Osteocyte (in vitro differentiated cells): Measurements from ENCODE around the gene ELAC2. TPM values are rescaled to one million over a fixed set of nuclear protein-coding genes. Genes with fewer than 3 reads are reported as not detected.
A peak's percentile ranks its signal among the peaks of the same experiment; 100 is the strongest.

ENCODE experiments used
- DNase-seq: peaks from one replicate; pipeline ENCODE4 v3.0.0; 2021; ENCODE audit warnings: mixed read lengths; ENCODE audit not compliant: unreplicated experiment; ENCODE audit errors: extremely low spot score
- H3K27ac Mint-ChIP-seq: one replicate; pipeline ENCODE4 v1.8.0; 2021; ENCODE audit warnings: mild to moderate bottlenecking, mixed read lengths; ENCODE audit not compliant: unreplicated experiment
- H3K27me3 Mint-ChIP-seq: one replicate; pipeline ENCODE4 v1.8.0; 2021; ENCODE audit warnings: mixed read lengths; ENCODE audit not compliant: unreplicated experiment
- H3K36me3 Mint-ChIP-seq: one replicate; pipeline ENCODE4 v1.8.0; 2021; ENCODE audit warnings: mixed read lengths; ENCODE audit not compliant: unreplicated experiment
- H3K4me1 Mint-ChIP-seq: one replicate; pipeline ENCODE4 v1.8.0; 2021; ENCODE audit warnings: mixed read lengths; ENCODE audit not compliant: unreplicated experiment
- H3K4me3 Mint-ChIP-seq: one replicate; pipeline ENCODE4 v1.8.0; 2021; ENCODE audit warnings: mild to moderate bottlenecking, moderate library complexity, mixed read lengths; ENCODE audit not compliant: unreplicated experiment
- H3K9me3 Mint-ChIP-seq: one replicate; pipeline ENCODE4 v1.8.0; 2021; ENCODE audit warnings: mixed read lengths; ENCODE audit not compliant: unreplicated experiment
- total RNA-seq: library from RNA; stranded (reverse); gene quantifications from 2 replicates; pipeline ENCODE4 v1.2.1, GENCODE V29; 2021
- TF ChIP-seq, protein P1 (sequence below): fragments of 200-600 bp; sonication (generic); IDR thresholded peaks from 2 replicates; pipeline ENCODE4 v1.5.0; 2021; ENCODE audit warnings: antibody characterized with exemption, mild to moderate bottlenecking, moderate library complexity

Gene ELAC2
- total RNA-seq, 1 donor from 2014 or later = 51.8 TPM

DNA sequence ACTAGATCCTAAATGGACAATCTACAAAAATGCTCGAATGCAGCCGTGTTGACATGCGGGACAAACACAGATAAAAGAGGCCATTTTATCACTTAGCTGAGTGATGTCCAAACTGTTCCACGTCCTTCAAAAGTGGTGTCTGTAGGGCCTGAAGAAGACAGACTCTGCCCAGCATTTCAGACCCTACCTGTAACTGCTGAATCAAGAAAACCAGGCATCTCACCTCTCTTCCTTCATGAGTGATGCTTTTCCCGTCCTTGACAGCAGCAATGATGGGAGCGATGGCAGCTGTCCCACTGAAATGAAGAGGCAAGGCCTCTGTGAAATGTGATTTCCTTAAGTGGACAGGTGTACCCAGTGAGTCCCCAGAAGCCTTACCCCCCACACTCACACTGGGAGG lies 12.3 kb downstream of the ELAC2 start:
- DNase-seq = no peak
- Mint-ChIP-seq H3K27ac (no peak overlapping the region), H3K9me3 (no peaks in the 10 kb centered on the region), H3K4me3 (no peak overlapping the region), H3K4me1 (no peaks in the 10 kb centered on the region), H3K27me3 (no peaks in the 10 kb centered on the region), H3K36me3 (peaks cover 25% of the 10 kb centered on the region)
- TF ChIP-seq, protein P1, sequence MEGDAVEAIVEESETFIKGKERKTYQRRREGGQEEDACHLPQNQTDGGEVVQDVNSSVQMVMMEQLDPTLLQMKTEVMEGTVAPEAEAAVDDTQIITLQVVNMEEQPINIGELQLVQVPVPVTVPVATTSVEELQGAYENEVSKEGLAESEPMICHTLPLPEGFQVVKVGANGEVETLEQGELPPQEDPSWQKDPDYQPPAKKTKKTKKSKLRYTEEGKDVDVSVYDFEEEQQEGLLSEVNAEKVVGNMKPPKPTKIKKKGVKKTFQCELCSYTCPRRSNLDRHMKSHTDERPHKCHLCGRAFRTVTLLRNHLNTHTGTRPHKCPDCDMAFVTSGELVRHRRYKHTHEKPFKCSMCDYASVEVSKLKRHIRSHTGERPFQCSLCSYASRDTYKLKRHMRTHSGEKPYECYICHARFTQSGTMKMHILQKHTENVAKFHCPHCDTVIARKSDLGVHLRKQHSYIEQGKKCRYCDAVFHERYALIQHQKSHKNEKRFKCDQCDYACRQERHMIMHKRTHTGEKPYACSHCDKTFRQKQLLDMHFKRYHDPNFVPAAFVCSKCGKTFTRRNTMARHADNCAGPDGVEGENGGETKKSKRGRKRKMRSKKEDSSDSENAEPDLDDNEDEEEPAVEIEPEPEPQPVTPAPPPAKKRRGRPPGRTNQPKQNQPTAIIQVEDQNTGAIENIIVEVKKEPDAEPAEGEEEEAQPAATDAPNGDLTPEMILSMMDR = no peak

DNA sequence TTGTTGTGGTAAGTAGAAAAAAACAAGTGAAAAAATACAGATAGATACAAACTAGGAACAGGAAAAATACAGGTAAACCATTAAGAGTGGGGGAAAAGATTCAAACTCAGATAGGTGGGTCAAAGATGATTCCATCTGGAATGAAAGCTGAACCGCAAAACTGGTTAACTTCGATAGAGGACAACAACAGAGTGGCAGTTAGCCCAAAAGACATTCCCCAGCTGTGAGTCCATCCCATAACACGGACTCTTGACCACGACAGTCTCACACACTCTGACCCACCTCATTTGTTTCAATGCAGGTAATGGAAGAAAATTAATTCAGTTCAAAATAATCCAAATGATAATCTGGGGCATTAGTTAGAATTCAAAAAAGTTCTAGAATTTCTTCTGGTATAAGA lies 13.5 kb downstream of the ELAC2 start:
- Mint-ChIP-seq H3K27me3 (no peaks in the 10 kb centered on the region), H3K4me3 (no peak overlapping the region), H3K36me3 (peaks cover 22% of the 10 kb centered on the region), H3K27ac (no peak overlapping the region), H3K9me3 (no peaks in the 10 kb centered on the region), H3K4me1 (no peaks in the 10 kb centered on the region)
- DNase-seq = no peak
- TF ChIP-seq, protein P1 = no peak

DNA sequence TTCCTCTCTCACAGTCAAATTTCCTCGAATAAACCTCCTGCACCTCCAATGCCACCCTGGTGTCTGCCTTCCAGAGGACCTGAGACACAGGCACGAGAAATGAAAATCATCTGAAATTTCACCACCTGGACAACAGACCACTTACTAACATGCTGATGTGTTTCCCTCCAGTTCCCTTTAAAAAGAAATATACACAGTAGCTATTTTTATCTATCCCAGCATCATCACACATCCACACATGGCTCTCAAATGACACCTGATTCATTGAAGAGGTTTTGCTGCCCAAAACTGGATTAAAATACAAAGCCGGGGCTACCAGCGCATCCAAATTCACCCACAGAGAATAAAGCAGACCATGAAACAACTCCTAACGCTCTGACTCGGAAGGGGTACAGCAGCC lies 13.9 kb downstream of the ELAC2 start:
- no peak overlapping the region for H3K27ac Mint-ChIP-seq
- no peak overlapping the region for H3K4me3 Mint-ChIP-seq
- TF ChIP-seq, protein P1 = no peak
- peaks cover 22% of the 10 kb centered on the region for H3K36me3 Mint-ChIP-seq
- no peaks in the 10 kb centered on the region for H3K9me3 Mint-ChIP-seq
- H3K27me3 Mint-ChIP-seq = no peaks in the 10 kb centered on the region
- DNase-seq = no peak
- H3K4me1 Mint-ChIP-seq = no peaks in the 10 kb centered on the region

DNA sequence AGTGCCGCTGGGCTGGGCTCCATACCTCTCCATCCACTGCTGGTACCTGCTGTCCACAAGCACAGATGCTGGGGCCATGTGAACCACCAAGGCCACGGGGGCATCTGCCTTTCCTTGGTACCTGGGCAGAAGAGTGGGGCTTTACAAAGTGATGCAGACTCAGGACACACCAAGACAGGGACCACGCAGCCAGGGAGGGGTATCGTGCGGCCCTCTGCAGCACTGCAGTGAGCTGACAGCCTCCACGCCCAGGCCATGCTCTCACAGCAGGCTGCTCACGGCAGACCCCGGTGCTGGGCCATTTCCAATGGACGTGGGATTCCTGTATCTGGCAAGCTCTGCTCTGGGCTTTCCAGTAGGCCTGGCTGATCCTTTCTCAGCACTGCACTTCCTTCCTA lies 14.4 kb downstream of the ELAC2 start:
- H3K4me3 Mint-ChIP-seq = no peak overlapping the region

DNA sequence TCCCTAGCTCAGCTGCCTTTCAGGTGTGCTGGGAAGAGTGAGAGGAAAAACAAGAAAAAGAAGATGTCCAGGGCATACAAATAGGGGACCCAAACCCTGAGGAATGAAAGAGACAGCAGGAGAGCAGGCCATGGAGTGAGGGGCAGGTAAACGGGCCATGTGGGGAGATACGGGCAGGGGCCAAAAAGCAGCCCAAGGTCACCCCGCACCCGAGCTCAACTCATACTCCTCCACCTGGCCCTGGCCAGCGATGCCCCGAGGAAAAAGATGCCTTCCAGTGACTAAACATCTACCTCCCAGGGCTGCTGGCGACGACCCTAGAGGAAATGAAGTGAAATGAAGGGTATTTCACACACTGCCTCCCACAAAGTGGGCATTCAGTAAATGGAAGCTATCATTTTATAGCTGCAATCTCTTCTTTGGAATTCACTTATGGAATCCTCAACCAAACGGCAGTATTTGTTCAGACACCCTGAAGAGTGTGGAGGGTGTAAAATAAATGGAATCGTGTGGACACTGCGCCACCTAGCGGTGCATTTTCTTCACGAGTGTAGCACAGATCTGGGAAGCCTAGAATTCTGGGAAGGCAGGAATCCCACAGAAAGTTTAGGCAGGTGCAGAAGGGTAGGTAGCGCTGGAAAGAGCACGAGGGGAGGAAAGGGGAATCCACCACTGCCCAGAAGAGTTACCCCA lies 14.9 kb downstream of the ELAC2 start:
- Mint-ChIP-seq H3K36me3 (peaks cover 24% of the 10 kb centered on the region), H3K27me3 (no peaks in the 10 kb centered on the region), H3K4me3 (no peak overlapping the region), H3K27ac (no peak overlapping the region), H3K9me3 (no peaks in the 10 kb centered on the region), H3K4me1 (no peaks in the 10 kb centered on the region)
- DNase-seq = peak; percentile 90
- TF ChIP-seq, protein P1 = peak; percentile 88

More for the DNA sequence above, 14.4 kb downstream of the ELAC2 start:
- TF ChIP-seq, protein P1 = peak; percentile 6
- no peaks in the 10 kb centered on the region for H3K4me1 Mint-ChIP-seq
- H3K36me3 Mint-ChIP-seq = peaks cover 21% of the 10 kb centered on the region
- no peaks in the 10 kb centered on the region for H3K9me3 Mint-ChIP-seq
- no peak overlapping the region for H3K27ac Mint-ChIP-seq
- no peaks in the 10 kb centered on the region for H3K27me3 Mint-ChIP-seq
- DNase-seq = no peak
